ENCODE data around the gene GATB. TPM values are rescaled to one million over a fixed set of nuclear protein-coding genes. Genes with fewer than 3 reads are reported as not detected.

Gene GATB, protein sequence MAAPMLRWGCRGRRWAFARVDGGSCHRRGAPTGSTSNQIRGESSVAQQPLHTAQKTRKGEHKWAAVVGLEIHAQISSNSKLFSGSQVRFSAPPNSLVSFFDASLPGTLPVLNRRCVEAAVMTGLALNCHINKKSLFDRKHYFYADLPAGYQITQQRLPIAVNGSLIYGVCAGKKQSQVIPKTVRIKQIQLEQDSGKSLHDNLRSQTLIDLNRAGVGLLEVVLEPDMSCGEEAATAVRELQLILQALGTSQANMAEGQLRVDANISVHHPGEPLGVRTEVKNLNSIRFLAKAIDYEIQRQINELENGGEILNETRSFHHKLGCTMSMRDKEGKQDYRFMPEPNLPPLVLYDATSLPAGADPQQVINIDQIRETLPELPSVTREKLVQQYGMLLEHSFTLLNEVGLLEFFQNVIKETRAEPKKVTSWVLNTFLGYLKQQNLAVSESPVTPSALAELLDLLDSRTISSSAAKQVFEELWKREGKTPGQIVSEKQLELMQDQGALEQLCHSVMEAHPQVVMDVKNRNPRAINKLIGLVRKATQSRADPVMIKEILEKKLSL
- 10 to 100 TPM; 13.0 to 16.5 TPM for total RNA-seq

DNA sequence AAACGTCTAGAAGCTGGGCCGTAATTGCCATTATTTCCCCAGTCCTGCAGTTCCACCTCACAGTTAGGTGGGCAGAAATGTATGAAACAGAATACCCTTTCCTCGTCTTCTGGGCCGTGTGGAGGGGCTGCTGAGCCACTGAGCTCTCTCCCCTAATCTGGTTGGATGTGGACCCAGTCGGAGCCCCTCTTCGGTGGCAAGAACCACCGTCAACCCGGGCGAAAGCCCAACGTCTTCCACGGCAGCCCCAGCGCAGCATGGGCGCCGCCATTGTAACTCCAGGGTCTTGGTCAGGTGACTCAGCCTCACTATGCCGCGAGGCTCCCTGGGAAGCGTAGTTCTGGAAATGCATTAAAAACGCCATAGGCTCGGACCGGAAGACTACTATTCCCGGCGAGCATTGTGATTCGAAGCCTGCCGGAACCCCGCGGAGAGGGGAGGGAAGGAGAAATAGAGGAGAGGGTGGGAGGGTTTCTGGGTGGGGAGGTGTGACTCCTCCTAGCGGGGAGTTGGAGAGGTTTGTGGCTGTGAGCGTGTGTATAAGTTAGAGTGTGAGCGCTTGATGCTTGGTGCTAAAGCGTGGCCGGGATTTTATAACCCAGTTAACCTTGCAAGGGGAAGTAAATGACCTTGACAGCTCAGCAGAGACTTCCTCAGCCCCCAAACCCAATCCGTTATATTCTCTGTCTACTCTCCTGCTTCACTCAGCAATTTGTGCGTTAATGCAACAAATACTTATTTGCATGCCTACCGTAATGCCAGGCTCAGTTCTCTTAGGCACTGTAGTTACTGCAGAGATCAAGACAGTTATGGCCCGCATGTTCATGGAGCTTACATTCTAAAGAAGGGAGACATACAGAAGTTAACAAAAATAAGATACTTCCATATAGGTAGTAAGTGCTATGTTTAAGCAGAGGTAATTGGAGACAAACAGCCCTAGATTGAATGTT is at the start of gene GATB:
Gene GATB (minus strand): TSS at position 296 of the 950 bp plus-strand sequence. CDS start 25 bp downstream, at position 271.
- POLR2A ChIA-PET, result no interaction called here
- Mint-ChIP-seq H3K9me3 (no peaks in the 10 kb centered on the region), H3K4me3 (peak within 1 kb of the TSS; percentile 97), H3K36me3 (ENCODE audit: low read depth) (peaks cover under 1% of the 10 kb centered on the region), H3K27ac (peak within 1 kb of the TSS; percentile 94), H3K4me1 (peaks cover 26% of the 10 kb centered on the region), H3K27me3 (peaks cover 4% of the 10 kb centered on the region)
- peak; percentile 96 for DNase-seq
- CTCF ChIA-PET, result interaction anchor here (1.3 kb wide), 2 partner anchors 14 to 34 kb away, joined by 3 to 5 read pairs; no protein-coding TSS in a partner anchor

GRCh38 chr4:151810476-151810875 is 49.7 kb upstream of the GATB start:
- H3K4me1 Mint-ChIP-seq, result peaks cover 1% of the 10 kb centered on the region
- POLR2A ChIA-PET, result no interaction called here
- no peaks in the 10 kb centered on the region for H3K36me3 Mint-ChIP-seq (ENCODE audit: low read depth)
- H3K27me3 Mint-ChIP-seq, result no peaks in the 10 kb centered on the region
- H3K9me3 Mint-ChIP-seq, result no peaks in the 10 kb centered on the region
- H3K4me3 Mint-ChIP-seq, result no peak overlapping the region
- CTCF ChIA-PET, result interaction anchor here (0.7 to 1.1 kb wide), 2 partner anchors 8 to 425 kb away, joined by 3 read pairs; no protein-coding TSS in a partner anchor
- DNase-seq, result no peak
- no peak overlapping the region for H3K27ac Mint-ChIP-seq

DNA sequence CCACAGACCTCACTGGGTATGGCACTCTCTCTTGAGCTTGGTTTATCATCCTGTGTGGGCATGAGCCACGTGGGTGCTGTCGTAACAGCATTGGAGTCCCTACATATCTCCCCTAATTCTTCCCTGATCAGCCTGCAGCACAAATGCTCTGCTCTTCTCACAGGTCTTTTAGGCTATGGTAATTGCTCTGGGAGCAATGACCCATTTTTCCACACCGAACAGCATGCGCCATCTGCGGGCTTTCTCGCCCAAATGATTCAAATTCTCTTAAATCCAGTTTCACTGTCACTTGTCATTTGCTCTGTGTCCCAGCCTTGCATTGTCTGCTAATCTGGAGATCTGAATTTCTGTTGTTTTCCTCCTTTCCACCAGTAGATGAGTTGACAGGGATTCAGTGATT is 48.9 kb upstream of the GATB start:
- no peak for DNase-seq
- no peak overlapping the region for H3K4me3 Mint-ChIP-seq
- H3K4me1 Mint-ChIP-seq, result peaks cover 1% of the 10 kb centered on the region
- H3K9me3 Mint-ChIP-seq, result no peaks in the 10 kb centered on the region
- CTCF ChIA-PET, result no interaction called here
- no peak overlapping the region for H3K27ac Mint-ChIP-seq
- no peaks in the 10 kb centered on the region for H3K36me3 Mint-ChIP-seq (ENCODE audit: low read depth)
- no peaks in the 10 kb centered on the region for H3K27me3 Mint-ChIP-seq
- POLR2A ChIA-PET, result no interaction called here

GRCh38 chr4:151808542-151808941 is 47.7 kb upstream of the GATB start:
- Mint-ChIP-seq H3K4me1 (peaks cover 1% of the 10 kb centered on the region), H3K9me3 (no peaks in the 10 kb centered on the region), H3K36me3 (ENCODE audit: low read depth) (no peaks in the 10 kb centered on the region), H3K27me3 (no peaks in the 10 kb centered on the region), H3K27ac (no peak overlapping the region), H3K4me3 (no peak overlapping the region)
- POLR2A ChIA-PET, result no interaction called here
- CTCF ChIA-PET, result interaction anchor here (0.7 kb wide), 1 partner anchor 46 kb away, joined by 3 read pairs; no protein-coding TSS in a partner anchor
- no peak for DNase-seq

- POLR2A ChIA-PET, result no interaction called here
- Mint-ChIP-seq H3K27me3 (no peaks in the 10 kb centered on the region), H3K4me1 (peaks cover 1% of the 10 kb centered on the region), H3K36me3 (ENCODE audit: low read depth) (no peaks in the 10 kb centered on the region), H3K27ac (no peak overlapping the region), H3K9me3 (no peaks in the 10 kb centered on the region), H3K4me3 (no peak overlapping the region)
- CTCF ChIA-PET, result interaction anchor here (0.6 kb wide), 1 partner anchor 71 kb away, joined by 3 read pairs; no protein-coding TSS in a partner anchor
- DNase-seq, result no peak
These were observed 47.3 kb upstream of the GATB start for GRCh38 chr4:151808120-151808529.

DNA sequence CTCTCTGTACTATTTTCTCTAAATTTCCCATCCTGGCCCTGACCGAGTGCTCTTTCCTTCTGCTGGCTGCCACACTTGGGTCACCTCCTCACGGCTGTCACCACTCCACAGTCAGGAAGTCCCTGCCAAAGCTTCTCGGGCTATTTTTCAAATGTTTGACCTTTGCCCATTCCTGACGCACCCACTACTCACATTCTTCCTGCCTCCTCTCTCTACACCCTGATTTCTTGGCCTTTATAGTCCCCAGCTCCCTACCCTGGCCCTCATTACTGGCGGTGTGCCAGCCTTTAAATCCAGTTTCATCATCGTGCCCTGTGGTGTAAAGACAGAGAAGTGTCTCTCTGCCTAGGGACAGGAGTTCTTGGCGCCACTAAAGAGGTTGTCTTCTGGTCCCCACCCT is 46.4 kb upstream of the GATB start:
- no peaks in the 10 kb centered on the region for H3K27me3 Mint-ChIP-seq
- no peaks in the 10 kb centered on the region for H3K9me3 Mint-ChIP-seq
- H3K4me1 Mint-ChIP-seq, result peaks cover 1% of the 10 kb centered on the region

DNA sequence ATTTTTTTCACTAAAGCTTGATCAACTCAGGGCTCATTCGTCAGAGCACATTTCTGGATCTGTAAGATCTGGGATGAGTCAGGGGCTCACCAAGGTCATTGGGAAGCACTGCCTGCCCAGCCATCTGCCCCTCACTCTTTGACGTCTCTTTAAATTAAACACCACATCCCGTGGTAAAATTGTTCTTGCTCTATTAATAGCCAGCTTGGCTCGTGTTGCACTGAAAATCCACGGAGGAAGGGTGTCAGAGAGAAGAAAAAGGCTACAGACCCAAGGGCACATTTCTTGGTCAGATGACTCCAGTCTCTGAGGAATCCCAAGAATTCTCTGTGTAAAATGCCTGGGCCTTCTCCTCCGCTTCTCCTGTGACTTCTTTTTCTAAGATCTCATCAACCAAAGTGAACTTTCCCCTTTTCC is 45.7 kb upstream of the GATB start:
- H3K27me3 Mint-ChIP-seq, result no peaks in the 10 kb centered on the region
- H3K27ac Mint-ChIP-seq, result no peak overlapping the region
- CTCF ChIA-PET, result no interaction called here
- H3K4me1 Mint-ChIP-seq, result no peaks in the 10 kb centered on the region
- POLR2A ChIA-PET, result no interaction called here
- H3K4me3 Mint-ChIP-seq, result no peak overlapping the region
- H3K36me3 Mint-ChIP-seq (ENCODE audit: low read depth), result no peaks in the 10 kb centered on the region
- no peaks in the 10 kb centered on the region for H3K9me3 Mint-ChIP-seq
- DNase-seq, result no peak

More for the DNA sequence above, 46.4 kb upstream of the GATB start:
- DNase-seq, result no peak
- H3K36me3 Mint-ChIP-seq (ENCODE audit: low read depth), result no peaks in the 10 kb centered on the region
- H3K4me3 Mint-ChIP-seq, result no peak overlapping the region
- CTCF ChIA-PET, result interaction anchor here (0.7 kb wide), 1 partner anchor 47 kb away, joined by 5 read pairs; no protein-coding TSS in a partner anchor
- no peak overlapping the region for H3K27ac Mint-ChIP-seq
- POLR2A ChIA-PET, result no interaction called here

DNA sequence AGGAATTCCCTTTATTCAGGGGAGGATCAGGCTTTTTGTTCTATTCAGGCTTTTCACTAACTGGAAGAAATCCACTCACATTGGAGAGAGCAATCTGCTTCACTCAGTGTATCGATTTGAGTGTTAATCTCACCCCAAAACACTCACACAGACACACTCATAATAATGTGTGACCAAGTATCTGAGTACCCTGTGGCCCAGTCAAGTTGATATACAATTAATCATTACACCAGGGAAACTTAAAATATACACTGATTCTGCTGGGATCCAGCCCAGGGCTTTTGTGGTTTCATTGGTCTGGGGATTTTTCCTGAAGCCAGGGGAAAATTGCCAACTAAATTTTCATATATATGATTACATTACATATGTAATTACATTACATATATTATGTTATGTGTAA is 44.0 kb upstream of the GATB start:
- H3K4me1 Mint-ChIP-seq, result no peaks in the 10 kb centered on the region
- ChIA-PET CTCF (no interaction called here), POLR2A (no interaction called here)
- no peaks in the 10 kb centered on the region for H3K27me3 Mint-ChIP-seq
- H3K4me3 Mint-ChIP-seq, result no peak overlapping the region
- no peak for DNase-seq
- no peaks in the 10 kb centered on the region for H3K9me3 Mint-ChIP-seq
- H3K36me3 Mint-ChIP-seq (ENCODE audit: low read depth), result no peaks in the 10 kb centered on the region
- no peak overlapping the region for H3K27ac Mint-ChIP-seq

- Mint-ChIP-seq H3K4me1 (no peaks in the 10 kb centered on the region), H3K27me3 (no peaks in the 10 kb centered on the region), H3K9me3 (no peaks in the 10 kb centered on the region), H3K4me3 (no peak overlapping the region), H3K36me3 (ENCODE audit: low read depth) (no peaks in the 10 kb centered on the region), H3K27ac (no peak overlapping the region)
- CTCF ChIA-PET, result no interaction called here
- DNase-seq, result no peak
- POLR2A ChIA-PET, result no interaction called here
These were observed 43.4 kb upstream of the GATB start for GRCh38 chr4:151804086-151804630.

GRCh38 chr4:151803246-151803645 is 42.4 kb upstream of the GATB start:
- Mint-ChIP-seq H3K9me3 (no peaks in the 10 kb centered on the region), H3K36me3 (ENCODE audit: low read depth) (no peaks in the 10 kb centered on the region), H3K4me1 (no peaks in the 10 kb centered on the region), H3K27ac (no peak overlapping the region), H3K27me3 (no peaks in the 10 kb centered on the region), H3K4me3 (no peak overlapping the region)
- DNase-seq, result no peak
- CTCF ChIA-PET, result interaction anchor here (1.5 to 1.7 kb wide), 2 partner anchors 18 kb away, joined by 4 read pairs; no protein-coding TSS in a partner anchor
- POLR2A ChIA-PET, result no interaction called here

GRCh38 chr4:151801547-151802516 is 41.0 kb upstream of the GATB start:
- POLR2A ChIA-PET, result interaction anchor here (0.6 kb wide), 1 partner anchor 121 kb away, joined by 4 read pairs; no protein-coding TSS in a partner anchor
- Mint-ChIP-seq H3K36me3 (ENCODE audit: low read depth) (no peaks in the 10 kb centered on the region), H3K27ac (no peak overlapping the region), H3K4me3 (no peak overlapping the region), H3K9me3 (no peaks in the 10 kb centered on the region), H3K4me1 (no peaks in the 10 kb centered on the region), H3K27me3 (no peaks in the 10 kb centered on the region)
- CTCF ChIA-PET, result interaction anchor here (0.8 to 1.7 kb wide), 5 partner anchors 9 to 19 kb away, joined by 3 to 4 read pairs (median 3); no protein-coding TSS in a partner anchor
- peak; percentile 61 for DNase-seq

Measured in activated CD4-positive, alpha-beta T cell treated with anti-CD3 and anti-CD28 coated beads, Interleukin-2, amount 10 ng/mL, durations not matched to agents 7 days and 5 days (primary cell).